CD4-positive, alpha-beta T cell treated with Interleukin-1 beta for 1 hour (primary cell): ENCODE data around the gene MPPE1.

Experiments used
- DNase-seq, 2 donors: peaks; one replicate each; pipeline ENCODE4 v3.0.0-alpha.2; 2020 to 2022

The MPPE1 gene

DNA sequence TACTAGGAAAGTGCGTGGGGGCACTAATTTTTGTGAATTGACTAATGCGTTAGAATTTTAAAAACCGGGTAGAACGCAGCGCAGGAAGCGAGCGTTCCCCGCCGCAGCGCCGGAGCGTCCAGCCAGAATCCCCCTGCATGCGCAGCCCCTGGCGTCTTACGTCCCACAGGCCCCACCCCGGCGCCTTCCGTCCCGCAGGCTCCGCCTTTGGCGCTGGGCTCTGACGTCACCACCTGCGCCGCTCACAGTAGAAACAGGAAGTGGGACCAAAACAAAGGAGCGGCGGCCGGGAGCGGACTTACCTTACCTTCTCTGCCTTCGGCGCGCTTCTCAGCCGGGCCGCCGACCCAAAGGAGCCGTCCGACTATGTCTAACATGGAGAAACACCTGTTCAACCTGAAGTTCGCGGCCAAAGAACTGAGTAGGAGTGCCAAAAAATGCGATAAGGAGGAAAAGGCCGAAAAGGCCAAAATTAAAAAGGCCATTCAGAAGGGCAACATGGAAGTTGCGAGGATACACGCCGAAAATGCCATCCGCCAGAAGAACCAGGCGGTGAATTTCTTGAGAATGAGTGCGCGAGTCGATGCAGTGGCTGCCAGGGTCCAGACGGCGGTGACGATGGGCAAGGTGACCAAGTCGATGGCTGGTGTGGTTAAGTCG lies 56.8 kb downstream of the MPPE1 start, which contains the start of gene CHMP1B:
TSS of gene CHMP1B (plus strand) at position 268 of the 660 bp plus-strand sequence. CDS start at position 367, 99 bp downstream.
- DNase-seq: peak; percentile 96 to 97

- no peak for DNase-seq
Measured at GRCh38 chr18:11850821-11851145, 57.3 kb downstream of the MPPE1 start.

DNA sequence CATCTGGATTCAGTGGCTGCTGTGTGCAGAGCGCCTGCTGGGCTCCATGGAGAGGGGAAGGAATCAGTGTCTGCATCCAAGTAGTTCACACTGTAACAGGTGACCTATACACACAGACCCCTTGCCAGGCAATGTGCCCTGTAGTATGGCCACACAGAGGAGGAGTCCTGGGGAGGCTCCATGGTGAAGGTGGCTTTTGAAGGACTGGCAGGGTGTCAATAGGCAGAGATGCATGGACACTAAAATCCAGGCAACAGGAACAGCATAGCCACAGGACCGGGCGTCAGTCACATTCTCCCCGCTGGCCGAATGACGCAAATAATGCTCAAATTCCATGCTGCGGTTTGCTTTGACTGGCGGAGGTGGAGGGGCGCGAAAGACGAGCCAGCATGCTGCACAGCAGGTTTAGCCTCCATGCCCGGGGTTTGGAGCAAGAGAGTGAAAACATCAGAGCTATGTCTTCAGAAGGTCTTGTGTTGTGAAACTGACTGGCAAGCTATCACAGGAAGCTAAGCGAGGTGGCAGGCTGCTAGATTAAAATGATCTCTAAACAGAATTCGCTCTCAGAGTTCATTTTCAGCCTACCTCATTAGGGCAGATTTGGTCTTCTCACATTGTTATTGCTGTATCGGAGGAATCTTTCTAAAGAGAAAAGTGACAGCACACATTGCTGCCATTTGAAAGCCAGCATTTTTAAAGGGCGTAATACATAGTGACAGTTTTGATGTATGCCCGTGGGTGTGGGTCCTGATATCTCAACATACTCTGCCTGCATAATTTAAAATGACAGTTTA lies 58.1 kb downstream of the MPPE1 start:
- peak; percentile 68 to 81 for DNase-seq

GRCh38 chr18:11849279-11849678 lies 58.8 kb downstream of the MPPE1 start:
- DNase-seq: no peak

DNA sequence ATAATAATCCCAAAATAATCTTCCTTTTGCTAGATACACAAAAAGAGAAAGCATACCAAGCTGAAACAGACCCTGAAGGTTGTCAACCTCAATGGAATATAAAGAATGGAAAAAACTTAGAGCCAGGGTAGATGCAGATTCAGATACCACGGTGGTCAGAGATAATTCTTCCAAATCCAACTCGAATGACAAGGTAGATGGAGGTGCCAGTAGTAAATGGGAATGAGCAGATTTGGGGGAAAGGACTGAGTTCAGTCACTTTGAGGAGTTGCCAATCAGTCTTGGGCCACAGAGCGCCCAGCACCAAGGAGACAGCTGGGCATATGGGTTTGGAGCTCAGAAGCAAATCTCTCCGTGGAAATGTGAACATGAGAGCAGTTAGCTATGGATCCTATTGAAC lies 60.3 kb downstream of the MPPE1 start:
- DNase-seq: no peak

- no peak for DNase-seq
Measured at GRCh38 chr18:11845654-11846053, 62.5 kb downstream of the MPPE1 start.

DNA sequence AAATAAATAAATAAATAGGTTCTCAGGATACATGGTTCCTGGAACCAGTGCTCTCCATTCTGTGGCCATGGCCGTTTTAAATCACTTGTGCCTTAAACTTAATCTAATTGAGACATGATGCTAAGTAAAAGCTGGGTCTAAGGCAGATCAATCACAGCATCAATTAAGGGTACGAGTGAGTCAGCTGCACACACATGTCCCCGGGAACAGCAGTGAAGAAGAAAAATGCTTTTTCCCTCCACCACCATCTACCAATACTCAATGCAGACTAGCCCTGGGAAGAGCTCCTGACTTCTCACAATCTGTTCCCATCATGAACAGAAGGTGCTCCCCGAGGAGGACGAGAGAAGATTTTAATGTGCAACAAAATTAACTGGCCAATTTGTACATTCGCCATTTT lies 63.7 kb downstream of the MPPE1 start:
- DNase-seq: no peak

GRCh38 chr18:11842562-11842961 lies 65.6 kb downstream of the MPPE1 start:
- no peak for DNase-seq

- no peak for DNase-seq
Measured at GRCh38 chr18:11840493-11840892, 67.6 kb downstream of the MPPE1 start.

DNA sequence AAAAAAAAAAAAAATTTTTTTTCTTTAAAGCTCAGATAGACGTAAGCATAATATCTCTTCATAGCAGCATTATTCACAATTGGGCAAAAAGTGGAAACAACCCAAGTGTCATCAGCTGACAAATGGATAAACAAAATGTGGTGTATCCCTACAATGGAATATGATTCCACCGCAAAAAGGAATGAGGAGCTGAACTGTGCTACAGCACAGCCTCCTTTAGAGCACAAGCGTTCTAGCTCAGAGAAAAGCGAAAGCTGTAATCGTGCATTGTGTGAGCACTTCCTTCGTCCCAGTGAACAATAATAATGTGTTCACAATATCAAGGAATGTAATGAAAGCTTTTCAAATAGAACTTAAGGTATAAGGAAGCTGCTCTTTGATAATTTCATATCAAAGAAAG lies 68.6 kb downstream of the MPPE1 start:
- DNase-seq: no peak

GRCh38 chr18:11834772-11835171 lies 73.3 kb downstream of the MPPE1 start:
- DNase-seq: no peak
